ENCODE data around the gene TP73.

- no peak for TF ChIP-seq CTCF (IDR thresholded peaks at IDR 0.05 in 2 of 3, conservative IDR thresholded peaks at IDR 0.05 in 1 of 3; ENCODE audit: borderline replicate concordance in 1 of 3, insufficient read depth in 1 of 3, low read depth in 2 of 3, low read length in 2 of 3)
- TF ChIP-seq MAX (IDR thresholded peaks at IDR 0.05), result no peak
These were observed 13.6 kb upstream of the TP73 start for GRCh38 chr1:3638676-3639075.
